Erythroblast (primary cell): ENCODE measurements around the gene SCD5.

Experiments
- GATA1 ChIP-seq: IDR thresholded peaks from 2 replicates; pipeline ENCODE4 v1.6.1; 2011; ENCODE audit warnings: low read depth, mild to moderate bottlenecking, control low read depth, low read length, moderate library complexity
- POLR2A ChIP-seq: IDR thresholded peaks from 2 replicates; pipeline ENCODE4 v1.6.1; 2011; ENCODE audit warnings: mild to moderate bottlenecking, low read length

DNA sequence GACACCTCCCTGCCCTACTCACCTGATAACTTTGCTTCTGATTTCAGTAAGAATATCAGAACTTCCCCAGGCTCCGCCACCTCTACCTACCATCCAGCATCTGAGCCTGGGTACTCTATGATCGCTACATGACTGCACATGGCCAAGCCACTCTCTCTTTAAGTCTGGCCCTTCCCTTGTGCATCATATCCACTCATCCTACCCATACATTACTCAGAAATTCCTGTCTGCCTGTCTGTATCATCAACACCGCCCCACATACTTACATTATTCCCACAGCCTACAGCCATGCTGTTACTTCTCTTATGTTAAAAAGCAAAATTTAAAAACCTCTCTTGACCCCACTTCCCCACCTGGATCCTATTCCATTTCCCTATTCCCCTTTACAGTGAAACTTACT, 84.7 kb downstream of the SCD5 start:
- no peak for TF ChIP-seq POLR2A
- TF ChIP-seq GATA1 = no peak
